ENCODE measurements around the gene CYYR1.

Gene CYYR1

GRCh38 chr21:26433386-26433785, 139.7 kb downstream of the CYYR1 start:
- DNase-seq (ENCODE audit: low read depth in 2 of 2) = no peak

GRCh38 chr21:26432410-26432809, 140.7 kb downstream of the CYYR1 start:
- no peak for DNase-seq (ENCODE audit: low read depth in 2 of 2)

- DNase-seq (ENCODE audit: low read depth in 2 of 2) = no peak
Observed at GRCh38 chr21:26425576-26425975, 147.5 kb downstream of the CYYR1 start.

- DNase-seq (ENCODE audit: low read depth in 2 of 2) = no peak
Observed at GRCh38 chr21:26423511-26423910, 149.6 kb downstream of the CYYR1 start.

GRCh38 chr21:26422706-26423105, 150.4 kb downstream of the CYYR1 start:
- no peak for DNase-seq (ENCODE audit: low read depth in 2 of 2)

- no peak for DNase-seq (ENCODE audit: low read depth in 2 of 2)
Observed at GRCh38 chr21:26422138-26422537, 150.9 kb downstream of the CYYR1 start.

GRCh38 chr21:26421724-26422123, 151.4 kb downstream of the CYYR1 start:
- no peak for DNase-seq (ENCODE audit: low read depth in 2 of 2)
